Measurements from ENCODE around the gene WDR5. TPM values are rescaled to one million over a fixed set of nuclear protein-coding genes. Genes with fewer than 3 reads are reported as not detected.
A peak's percentile ranks its signal among the peaks of the same experiment; 100 is the strongest.

Gene WDR5
- total and polyA plus RNA-seq, 2 of the 13 experiments (the other 11 are each of a cell fraction or from before 2014, with no cell fraction given), result 34.3 TPM

- no peak for TF ChIP-seq ATF3 (CRISPR knock-in tag; IDR thresholded peaks at IDR 0.05)
- TF ChIP-seq ASH2L (IDR thresholded peaks at IDR 0.05; ENCODE audit: insufficient read length, low read depth, low read length), result peak; percentile 75
- TF ChIP-seq NFYB (CRISPR knock-in tag; IDR thresholded peaks at IDR 0.05), result 0 out of 2 replicates have a peak, but pooled peaks have one; percentile 27
- TF ChIP-seq ZNF354B (CRISPR knock-in tag; IDR thresholded peaks at IDR 0.05), result no peak
- no peak for TF ChIP-seq MIXL1 (CRISPR knock-in tag; IDR thresholded peaks at IDR 0.05)
- TF ChIP-seq MTF2 (CRISPR knock-in tag; IDR thresholded peaks at IDR 0.05; ENCODE audit: borderline replicate concordance), result no peak; the same call in 1 of the 2 replicates
- TF ChIP-seq ZSCAN31 (CRISPR knock-in tag; IDR thresholded peaks at IDR 0.05; ENCODE audit: low read depth), result peak; percentile 31; the same call in 1 of the 2 replicates
- peak; percentile 69 for TF ChIP-seq GABPB1 (CRISPR knock-in tag; IDR thresholded peaks at IDR 0.05)
- peak; percentile 36; the same call in 1 of the 2 replicates for TF ChIP-seq TOPORS (CRISPR knock-in tag; IDR thresholded peaks at IDR 0.05)
- TF ChIP-seq CREB3 (CRISPR knock-in tag; IDR thresholded peaks at IDR 0.05), result no peak
- peak; percentile 87; the same call in 1 of the 2 replicates for TF ChIP-seq NRL (CRISPR knock-in tag; IDR thresholded peaks at IDR 0.05; ENCODE audit: borderline replicate concordance)
- TF ChIP-seq KLF15 (CRISPR knock-in tag; IDR thresholded peaks at IDR 0.05; ENCODE audit: borderline replicate concordance), result no peak
- 0 out of 2 replicates have a peak, but pooled peaks have one; percentile 22 for TF ChIP-seq ZNF367 (CRISPR knock-in tag; IDR thresholded peaks at IDR 0.05; ENCODE audit: borderline replicate concordance)
- TF ChIP-seq ZNF552 (CRISPR knock-in tag; IDR thresholded peaks at IDR 0.05; ENCODE audit: borderline replicate concordance), result peak; percentile 43; the same call in 1 of the 2 replicates
- peak; percentile 39; the same call in 1 of the 2 replicates for TF ChIP-seq TBX2 (CRISPR knock-in tag; IDR thresholded peaks at IDR 0.05; ENCODE audit: borderline replicate concordance)
- TF ChIP-seq ZNF282 (IDR thresholded peaks at IDR 0.05; ENCODE audit: partially characterized antibody), result no peak
- TF ChIP-seq IRF2 (CRISPR knock-in tag; IDR thresholded peaks at IDR 0.05), result 0 out of 2 replicates have a peak, but pooled peaks have one; percentile 15
- TF ChIP-seq MTERF4 (CRISPR knock-in tag; IDR thresholded peaks at IDR 0.05), result 0 out of 2 replicates have a peak, but pooled peaks have one; percentile 72
- peak; percentile 64 for TF ChIP-seq SAP130 (CRISPR knock-in tag; IDR thresholded peaks at IDR 0.05; ENCODE audit: low read depth)
- TF ChIP-seq ZMYM2 (CRISPR knock-in tag; IDR thresholded peaks at IDR 0.05), result no peak
- TF ChIP-seq ZMYM4 (CRISPR knock-in tag; IDR thresholded peaks at IDR 0.05), result peak; percentile 58; the same call in 1 of the 2 replicates
- TF ChIP-seq SNAI1 (CRISPR knock-in tag; IDR thresholded peaks at IDR 0.05; ENCODE audit: borderline replicate concordance), result no peak; the same call in 1 of the 2 replicates
- peak; percentile 24; the same call in 1 of the 2 replicates for TF ChIP-seq ZNF430 (CRISPR knock-in tag; IDR thresholded peaks at IDR 0.05)
- TF ChIP-seq ZBTB20 (CRISPR knock-in tag; IDR thresholded peaks at IDR 0.05; ENCODE audit: borderline replicate concordance, low read depth), result peak; percentile 60; the same call in 1 of the 2 replicates
- peak; percentile 61; the same call in 1 of the 2 replicates for TF ChIP-seq ERF (CRISPR knock-in tag; IDR thresholded peaks at IDR 0.05)
Measured at GRCh38 chr9:134135343-134136117, at the start of gene WDR5 (continued).
